ENCODE results near the gene UBE2F.

DNA sequence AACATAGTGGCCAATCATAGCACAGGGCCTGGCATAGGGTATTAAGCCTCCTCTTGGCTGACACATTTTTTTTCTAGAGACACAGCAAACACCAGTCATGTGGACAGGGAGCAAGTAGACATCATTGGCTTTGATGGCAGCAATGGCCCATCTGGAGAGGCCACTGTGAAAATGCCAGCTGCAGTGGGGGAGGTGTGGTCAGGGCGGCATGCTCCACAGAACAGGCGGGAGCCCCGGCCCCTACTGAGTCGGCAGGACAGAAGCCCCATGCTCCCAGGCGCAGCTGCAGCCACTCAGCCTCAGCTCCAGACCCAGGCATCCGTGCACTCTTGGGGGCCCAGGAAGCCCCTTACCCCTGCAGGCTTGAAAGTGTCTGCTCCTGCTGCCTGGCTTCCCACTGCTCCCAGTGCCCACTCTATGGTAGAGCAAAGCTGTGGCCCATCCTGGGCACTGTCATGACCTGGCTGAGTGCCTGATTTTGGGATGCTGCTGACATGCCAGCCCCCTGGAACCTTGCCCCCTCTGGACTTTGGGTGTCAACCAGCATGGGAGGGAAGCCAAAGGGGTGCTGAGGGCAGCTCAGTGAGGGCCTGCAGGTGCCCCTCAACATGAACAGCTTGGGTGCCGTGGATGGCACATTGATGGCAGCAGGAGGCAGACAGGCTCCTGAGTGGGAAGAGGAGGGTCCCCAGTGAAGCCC lies 23.3 kb upstream of the UBE2F start:
- TF ChIP-seq, protein P1, sequence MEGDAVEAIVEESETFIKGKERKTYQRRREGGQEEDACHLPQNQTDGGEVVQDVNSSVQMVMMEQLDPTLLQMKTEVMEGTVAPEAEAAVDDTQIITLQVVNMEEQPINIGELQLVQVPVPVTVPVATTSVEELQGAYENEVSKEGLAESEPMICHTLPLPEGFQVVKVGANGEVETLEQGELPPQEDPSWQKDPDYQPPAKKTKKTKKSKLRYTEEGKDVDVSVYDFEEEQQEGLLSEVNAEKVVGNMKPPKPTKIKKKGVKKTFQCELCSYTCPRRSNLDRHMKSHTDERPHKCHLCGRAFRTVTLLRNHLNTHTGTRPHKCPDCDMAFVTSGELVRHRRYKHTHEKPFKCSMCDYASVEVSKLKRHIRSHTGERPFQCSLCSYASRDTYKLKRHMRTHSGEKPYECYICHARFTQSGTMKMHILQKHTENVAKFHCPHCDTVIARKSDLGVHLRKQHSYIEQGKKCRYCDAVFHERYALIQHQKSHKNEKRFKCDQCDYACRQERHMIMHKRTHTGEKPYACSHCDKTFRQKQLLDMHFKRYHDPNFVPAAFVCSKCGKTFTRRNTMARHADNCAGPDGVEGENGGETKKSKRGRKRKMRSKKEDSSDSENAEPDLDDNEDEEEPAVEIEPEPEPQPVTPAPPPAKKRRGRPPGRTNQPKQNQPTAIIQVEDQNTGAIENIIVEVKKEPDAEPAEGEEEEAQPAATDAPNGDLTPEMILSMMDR (IDR thresholded peaks at IDR 0.05): no peak
- no peak for TF ChIP-seq EP300 (IDR thresholded peaks at IDR 0.05)
